OCI-LY7 (cell line): ENCODE data around the gene CD300LF. TPM values are rescaled to one million over a fixed set of nuclear protein-coding genes. Genes with fewer than 3 reads are reported as not detected.

ENCODE experiments used
- BruUV-seq: library from RNA; stranded (reverse); fragments of 400-500 nt; replicated peaks from 2 replicates; lab custom pipeline; 2021; lab: Mats Ljungman, UMichigan
- CTCF ChIA-PET: fragments of 300-600 bp; sonication (Branson Sonifier 250); formaldehyde crosslinking; loops from one replicate; lab custom pipeline; 2022; ENCODE audit warnings: antibody characterized with exemption; ENCODE audit not compliant: unreplicated experiment; lab: Charles Lee
- POLR2A ChIA-PET: fragments of 300-600 bp; sonication (Branson Sonifier 250); formaldehyde crosslinking; loops from one replicate; lab custom pipeline; 2022; ENCODE audit warnings: antibody characterized with exemption; lab: Charles Lee
- DNase-seq: peaks from one replicate; pipeline ENCODE4 v3.0.0-alpha.2; 2015; ENCODE audit warnings: low spot score
- H2AFZ ChIP-seq: fragments of 200-600 bp; sonication (generic), shearing (Covaris generic); 2 replicates; pipeline ENCODE4 v1.6.1; 2014; ENCODE audit warnings: mild to moderate bottlenecking, antibody characterized with exemption, low read length, moderate library complexity
- H3K27ac ChIP-seq: fragments of 200-600 bp; sonication (generic); 2 replicates; pipeline ENCODE4 v1.5.1; 2014; ENCODE audit warnings: mixed run types, low read depth, mild to moderate bottlenecking, moderate library complexity, low read length, inconsistent platforms; ENCODE audit not compliant: poor library complexity, severe bottlenecking
- H3K36me3 ChIP-seq: fragments of 200-600 bp; sonication (generic); 2 replicates; pipeline ENCODE4 v1.6.1; 2014; ENCODE audit warnings: mild to moderate bottlenecking, antibody characterized with exemption, low read length, moderate library complexity, mixed read lengths; ENCODE audit not compliant: insufficient read depth
- H3K4me1 ChIP-seq: fragments of 200-600 bp; sonication (generic); 2 replicates; pipeline ENCODE4 v1.5.1; 2014; ENCODE audit warnings: mild to moderate bottlenecking, low read length; ENCODE audit not compliant: insufficient read depth, poor library complexity, severe bottlenecking
- H3K4me2 ChIP-seq: fragments of 200-600 bp; sonication (generic); 2 replicates; pipeline ENCODE4 v1.6.1; 2014; ENCODE audit warnings: mild to moderate bottlenecking, low read length
- H3K4me3 ChIP-seq: fragments of 200-600 bp; sonication (generic); 2 replicates; pipeline ENCODE4 v1.5.1; 2014; ENCODE audit warnings: mild to moderate bottlenecking, low read depth, low read length; ENCODE audit not compliant: poor library complexity, severe bottlenecking
- H3K79me2 ChIP-seq: fragments of 200-600 bp; sonication (generic); 2 replicates; pipeline ENCODE4 v1.6.1; 2016; ENCODE audit warnings: low read depth, mild to moderate bottlenecking, low read length, moderate library complexity, mixed read lengths; ENCODE audit not compliant: insufficient read depth
- H3K9me2 ChIP-seq: fragments of 200-600 bp; sonication (generic); 2 replicates; pipeline ENCODE4 v1.6.1; 2016; ENCODE audit warnings: mild to moderate bottlenecking, low read length, mixed read lengths; ENCODE audit not compliant: insufficient read depth
- H3K9me3 ChIP-seq: fragments of 200-600 bp; sonication (generic); 2 replicates; pipeline ENCODE4 v1.6.1; 2014; ENCODE audit warnings: mild to moderate bottlenecking, mixed run types, low read length, mixed read lengths
- H4K20me1 ChIP-seq: fragments of 200-600 bp; sonication (generic); 2 replicates; pipeline ENCODE4 v1.6.1; 2014; ENCODE audit warnings: mild to moderate bottlenecking, antibody characterized with exemption, low read length, moderate library complexity, mixed read lengths; ENCODE audit not compliant: insufficient read depth
- CTCF ChIP-seq: fragments of 200-600 bp; sonication (generic); conservative IDR thresholded peaks from 2 replicates; pipeline ENCODE4 v1.5.1; 2014; ENCODE audit warnings: mild to moderate bottlenecking, antibody characterized with exemption, low read length, moderate library complexity, mixed read lengths
- EZH2phosphoT487 ChIP-seq: fragments of 200-600 bp; sonication (generic); IDR thresholded peaks from 2 replicates; pipeline ENCODE4 v1.6.1; 2018; ENCODE audit warnings: low read depth, borderline replicate concordance, mild to moderate bottlenecking, mixed run types, antibody characterized with exemption, low read length, moderate library complexity, mixed read lengths
- intact Hi-C: fragments of 100-400 bp; cut with micrococcal nuclease; formaldehyde crosslinking; loops from one replicate; pipeline ENCODE4 v1.10.0; 2022; ENCODE audit not compliant: unreplicated experiment
- total RNA-seq, 2 experiments: library from RNA; depleted of rRNA in 1 of 2; stranded (reverse); fragments of >200 nt in 1 of 2; shearing (Covaris generic) in 1 of 2; gene quantifications; 2 replicates each; pipeline ENCODE4 v1.2.3, GENCODE V29; 2014 to 2022

Gene CD300LF
- total RNA-seq, 2 experiments from 2014 or later: not detected

GRCh38 chr17:74680941-74681340 lies 31.8 kb downstream of the CD300LF start:
- Histone ChIP-seq H3K9me2 (no peaks in the 10 kb centered on the region), H3K9me3 (no peaks in the 10 kb centered on the region), H3K4me2 (no peak overlapping the region), H3K27ac (no peak overlapping the region), H3K4me1 (peaks cover 3% of the 10 kb centered on the region), H3K4me3 (no peak overlapping the region), H3K36me3 (no peaks in the 10 kb centered on the region), H4K20me1 (no peaks in the 10 kb centered on the region), H3K79me2 (no peaks in the 10 kb centered on the region), H2AFZ (no peak overlapping the region)
- ChIA-PET POLR2A (no interaction called here), CTCF (interaction anchor here (1.1 to 1.4 kb wide), 2 partner anchors 24 to 56 kb away, joined by 3 read pairs; partner anchors contain the start of gene RAB37)
- intact Hi-C loops: no loop called here
- no peak for TF ChIP-seq CTCF
- TF ChIP-seq EZH2phosphoT487: no peak
- no TSS peak for BruUV-seq
- no peak for DNase-seq

DNA sequence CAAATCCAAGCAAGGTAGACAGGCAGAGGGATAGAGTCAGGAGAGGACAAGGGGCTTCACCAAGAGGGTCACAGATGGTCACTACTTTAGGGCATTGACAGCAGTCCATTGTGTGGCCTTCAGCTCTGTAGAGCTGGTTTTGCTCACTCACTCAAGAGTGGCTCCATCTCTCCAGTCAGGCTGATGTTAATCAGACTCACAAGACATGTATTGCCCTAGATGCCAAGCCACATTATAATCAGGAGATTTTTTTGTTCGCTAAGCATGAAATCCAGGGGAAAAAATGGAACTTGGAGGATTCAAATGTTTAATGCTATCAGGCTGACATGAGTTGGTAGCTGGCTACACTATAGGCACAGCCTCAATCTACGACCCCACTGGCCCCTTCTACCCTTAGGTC lies 32.5 kb downstream of the CD300LF start:
- H2AFZ ChIP-seq: no peak overlapping the region
- no peak overlapping the region for H3K4me3 ChIP-seq
- H3K4me2 ChIP-seq: no peak overlapping the region
- no peaks in the 10 kb centered on the region for H3K79me2 ChIP-seq
- POLR2A ChIA-PET: no interaction called here
- no peaks in the 10 kb centered on the region for H3K4me1 ChIP-seq
- intact Hi-C loops: no loop called here
- H3K36me3 ChIP-seq: no peaks in the 10 kb centered on the region
- no peaks in the 10 kb centered on the region for H3K9me3 ChIP-seq
- no peaks in the 10 kb centered on the region for H3K9me2 ChIP-seq
- no peak overlapping the region for H3K27ac ChIP-seq
- CTCF ChIA-PET: no interaction called here
- no peak for DNase-seq
- no peaks in the 10 kb centered on the region for H4K20me1 ChIP-seq
- TF ChIP-seq EZH2phosphoT487 (no peak), CTCF (no peak)
- BruUV-seq: no TSS peak

- H2AFZ ChIP-seq: no peak overlapping the region
- TF ChIP-seq EZH2phosphoT487 (no peak), CTCF (no peak)
- H3K4me3 ChIP-seq: no peak overlapping the region
- no peaks in the 10 kb centered on the region for H3K9me3 ChIP-seq
- H4K20me1 ChIP-seq: no peaks in the 10 kb centered on the region
- no peaks in the 10 kb centered on the region for H3K4me1 ChIP-seq
- no peaks in the 10 kb centered on the region for H3K79me2 ChIP-seq
- BruUV-seq: no TSS peak
- CTCF ChIA-PET: no interaction called here
- no peak overlapping the region for H3K27ac ChIP-seq
- POLR2A ChIA-PET: no interaction called here
- no peaks in the 10 kb centered on the region for H3K36me3 ChIP-seq
- no peak for DNase-seq
- no peaks in the 10 kb centered on the region for H3K9me2 ChIP-seq
- intact Hi-C loops: no loop called here
- H3K4me2 ChIP-seq: no peak overlapping the region
These were observed 33.3 kb downstream of the CD300LF start for GRCh38 chr17:74679374-74679773.
